Nucleus accumbens (tissue), 56 donors: ENCODE results near the gene PPA2.
"Not testable (repeated sequence)": the region's sequence is repeated elsewhere in the genome, so short reads cannot be mapped to it uniquely, and the experiment has no call there.

ENCODE experiments used
- DNase-seq, 56 donors: peaks; one replicate each; lab custom pipeline; 2025; lab: John Stamatoyannopoulos, UW

PPA2 gene

GRCh38 chr4:105473324-105474098 is at the start of gene PPA2:
TSS of gene PPA2 (minus strand) at chr4:105474062. CDS start at chr4:105474050, 12 bp downstream.
- DNase-seq: peak in 55 of 56 donors; percentile 46 to 88 (median 79)

DNA sequence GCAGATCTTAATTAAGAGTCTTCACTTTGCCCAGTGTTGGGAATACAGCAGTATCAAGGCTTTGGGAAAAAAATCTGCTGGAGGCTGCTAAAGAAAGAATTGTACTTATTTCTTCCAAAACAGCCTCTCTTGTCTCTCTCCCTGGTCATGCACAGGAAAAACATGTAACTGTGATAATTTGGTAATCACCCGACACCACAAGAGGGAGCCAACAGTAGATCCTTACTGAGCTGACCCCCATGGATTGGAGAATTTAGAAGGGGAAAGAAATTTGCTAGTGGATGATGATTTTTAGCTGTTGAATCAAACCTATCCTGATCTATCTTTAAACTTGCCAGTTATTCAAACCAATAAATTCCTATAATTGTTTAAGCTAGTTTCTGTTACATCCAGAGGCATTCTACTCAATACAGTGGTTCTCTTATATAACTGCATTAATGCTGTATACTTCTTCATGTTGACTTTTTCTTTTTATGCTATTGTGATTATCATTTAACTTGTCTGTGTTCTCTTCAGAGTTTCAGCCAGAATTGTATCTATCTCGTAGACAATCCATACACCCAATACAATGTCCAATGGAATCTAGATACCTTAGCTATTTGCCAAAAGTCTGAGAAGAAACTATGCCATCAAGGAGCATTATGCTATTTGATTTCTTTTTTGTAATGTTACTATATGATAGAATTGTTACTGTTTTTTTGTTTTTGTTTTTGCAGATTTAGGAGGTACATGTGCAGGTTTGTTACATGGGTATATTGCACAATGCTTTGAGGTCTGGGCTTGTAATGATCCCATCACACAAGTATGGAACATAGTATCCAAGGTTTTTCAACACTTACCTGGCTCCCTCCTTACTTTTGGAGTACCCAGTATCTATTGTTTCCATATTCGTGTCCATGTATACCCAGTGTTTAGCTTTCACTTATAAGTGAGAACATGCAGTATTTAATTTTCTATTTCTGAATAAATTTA is 47.2 kb upstream of the PPA2 start:
- DNase-seq: peak in 17 of 56 donors; percentile 0 to 59 (median 14)

DNA sequence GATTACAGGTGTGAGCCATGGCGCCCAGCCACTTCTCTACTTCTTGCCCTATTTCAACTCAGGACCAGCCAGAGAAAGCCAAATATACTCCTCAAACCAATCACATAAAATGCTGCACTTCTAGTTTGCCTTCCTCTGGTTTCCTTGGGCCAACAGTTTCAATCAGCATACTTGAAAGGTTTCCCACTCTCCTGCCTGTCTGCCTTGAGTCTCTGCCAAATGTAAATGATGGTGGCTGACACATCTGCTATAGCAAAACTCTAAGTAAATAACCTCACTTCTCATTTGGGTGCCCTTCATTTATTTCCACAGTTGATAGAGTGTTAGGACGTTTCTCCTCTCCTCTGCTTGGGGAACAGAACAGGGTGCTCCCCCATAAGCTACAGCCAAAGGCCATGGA is 36.4 kb upstream of the PPA2 start:
- DNase-seq: no peak

DNA sequence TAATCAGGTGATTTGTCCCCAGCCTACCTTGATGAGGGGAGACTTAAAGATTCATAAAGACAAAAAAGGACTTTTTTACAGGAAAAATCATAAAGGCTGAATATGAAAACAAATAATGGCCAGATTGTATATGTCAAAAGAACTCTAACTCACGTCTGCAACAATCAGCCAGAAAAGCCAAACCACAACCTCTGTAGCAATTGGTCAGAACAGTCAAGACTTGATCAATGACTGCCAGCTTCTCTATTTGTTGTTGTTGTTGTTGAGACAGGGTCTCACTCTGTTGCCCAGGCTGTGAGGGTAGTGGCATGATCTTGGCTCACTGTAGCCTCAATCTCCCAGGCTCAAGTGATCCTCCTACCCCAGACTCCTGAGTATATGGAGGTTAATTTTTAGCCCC is 35.9 kb upstream of the PPA2 start:
- DNase-seq: no peak

DNA sequence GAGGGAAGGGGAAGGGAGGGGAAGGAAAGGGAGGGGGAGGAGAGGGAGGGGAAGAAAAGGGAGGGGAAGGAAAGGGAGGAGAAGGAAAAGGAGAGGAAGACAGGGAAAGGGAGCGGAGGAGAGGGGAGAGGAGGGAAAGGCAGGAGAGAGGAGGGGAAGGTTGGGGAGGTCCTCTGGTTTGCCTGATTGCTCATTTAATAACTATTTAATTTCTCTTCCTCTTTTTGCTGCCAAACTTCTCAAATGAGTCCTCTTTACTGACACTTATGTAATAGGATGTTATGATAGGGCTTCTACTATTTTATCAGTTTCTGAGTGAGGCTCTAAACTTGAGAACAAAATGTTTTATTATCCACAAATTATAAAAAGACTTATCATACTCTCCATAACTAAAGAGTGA is 35.4 kb upstream of the PPA2 start:
- DNase-seq: no peak

GRCh38 chr4:105504744-105505143 is 30.9 kb upstream of the PPA2 start:
- DNase-seq: no peak

- DNase-seq: no peak
Observed at GRCh38 chr4:105503484-105503883, 29.6 kb upstream of the PPA2 start.

GRCh38 chr4:105496899-105497298 is 23.0 kb upstream of the PPA2 start:
- no peak for DNase-seq

- no peak for DNase-seq
Observed at GRCh38 chr4:105495667-105496066, 21.8 kb upstream of the PPA2 start.

DNA sequence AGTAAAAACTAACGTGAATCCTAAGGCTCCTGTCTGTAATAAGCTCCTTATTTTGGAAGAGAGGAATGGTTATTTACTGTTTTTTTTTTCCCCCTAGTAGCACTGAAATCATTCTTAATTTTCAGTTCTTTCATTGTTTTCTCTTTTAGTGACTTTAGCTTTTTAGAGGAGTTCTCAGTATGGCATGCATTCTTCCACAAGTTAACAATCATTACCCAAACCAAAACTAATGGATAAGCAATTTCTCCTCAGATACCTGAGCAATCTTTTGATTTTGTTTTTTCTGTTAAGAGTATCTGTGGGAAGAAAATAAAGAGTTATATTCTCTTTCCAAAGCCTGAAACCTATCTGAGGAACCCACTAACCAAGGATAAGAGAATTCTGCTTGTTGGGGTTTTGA is 16.7 kb upstream of the PPA2 start:
- DNase-seq: no peak

DNA sequence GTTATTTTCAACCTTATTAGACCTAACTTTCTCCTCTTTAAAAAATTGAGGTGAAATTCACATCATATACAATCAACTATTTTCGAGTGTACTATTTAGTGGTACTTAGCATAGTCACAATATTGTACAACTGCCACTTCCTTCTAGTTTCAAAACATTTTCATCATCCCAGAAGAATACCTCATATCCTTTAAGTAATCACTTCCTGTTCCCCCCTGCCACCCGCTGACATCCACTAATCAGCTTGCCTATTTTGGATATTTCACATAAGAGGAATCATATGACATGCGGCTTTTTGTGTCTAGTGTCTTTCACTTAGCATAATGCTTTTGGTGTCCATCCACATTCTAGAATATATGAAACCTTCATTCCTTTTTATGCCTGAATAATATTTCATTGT is 10.0 kb upstream of the PPA2 start:
- no peak for DNase-seq

DNA sequence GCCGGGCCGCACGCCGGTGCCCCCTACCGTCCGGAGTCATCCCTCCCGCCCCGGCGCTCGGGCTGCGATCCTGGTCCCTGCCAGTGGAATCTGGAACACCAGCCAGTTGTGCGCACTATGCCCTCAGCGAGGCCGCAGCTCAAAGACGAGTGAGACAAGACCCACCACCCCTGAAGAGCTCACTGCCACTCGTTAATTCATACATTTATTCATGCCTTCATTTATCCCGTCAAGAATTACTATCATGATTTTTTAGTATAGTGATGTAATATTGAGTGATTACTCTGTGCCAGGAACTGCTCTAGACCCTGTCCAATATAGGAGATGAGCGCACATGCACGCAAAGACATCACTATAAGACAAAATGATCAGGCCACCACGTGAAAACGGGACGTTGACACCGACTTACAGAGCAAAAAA is 247 bp upstream of the PPA2 start:
- peak in 19 of 56 donors; percentile 56 to 89 (median 76) for DNase-seq

DNA sequence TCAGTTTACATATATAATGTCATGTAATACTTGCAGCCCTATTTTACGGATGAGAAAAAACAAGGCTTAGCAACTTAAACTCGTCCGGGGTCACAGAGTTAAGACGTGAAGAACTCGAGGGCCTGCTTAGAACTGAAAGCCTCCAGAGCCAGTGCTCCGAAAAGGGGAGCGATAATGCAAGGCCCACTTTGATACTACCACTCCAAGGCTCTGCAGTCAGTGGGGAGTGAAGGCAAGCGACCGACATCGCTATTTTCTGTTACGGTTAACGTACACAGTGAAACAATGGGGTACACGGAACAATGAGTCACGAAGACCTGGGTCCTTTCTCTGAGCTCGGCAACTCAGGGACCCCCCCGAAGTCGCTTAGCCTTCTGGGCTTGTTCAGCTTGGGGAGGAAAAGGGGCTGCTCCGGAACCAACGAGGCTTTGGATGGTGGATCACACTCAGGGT is 965 bp downstream of the PPA2 start:
- DNase-seq: peak in 4 of 56 donors; percentile 27 to 78 (median 58)

- DNase-seq: peak in 46 of 56 donors; percentile 3 to 78 (median 30)
Observed at GRCh38 chr4:105471566-105472176, 2.2 kb downstream of the PPA2 start.

DNA sequence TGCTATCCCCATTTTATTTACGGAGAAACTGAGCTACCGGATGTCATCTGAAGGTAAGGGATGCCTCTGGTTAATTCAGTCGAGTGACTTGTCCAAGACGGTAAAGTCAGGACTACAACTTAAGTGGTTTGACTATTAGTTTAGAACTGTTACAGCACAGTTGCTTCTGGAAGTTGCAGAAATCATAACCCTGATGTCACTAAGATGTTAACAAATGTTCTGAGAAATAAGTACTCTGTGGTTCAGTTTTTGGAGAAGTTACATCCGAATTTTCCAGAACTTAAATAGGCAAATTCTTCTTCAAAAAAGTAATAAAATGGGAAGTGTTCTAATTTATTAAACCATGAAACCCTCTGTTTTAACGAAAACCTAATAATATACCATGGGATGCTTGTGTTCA is 3.1 kb downstream of the PPA2 start:
- DNase-seq: no peak

DNA sequence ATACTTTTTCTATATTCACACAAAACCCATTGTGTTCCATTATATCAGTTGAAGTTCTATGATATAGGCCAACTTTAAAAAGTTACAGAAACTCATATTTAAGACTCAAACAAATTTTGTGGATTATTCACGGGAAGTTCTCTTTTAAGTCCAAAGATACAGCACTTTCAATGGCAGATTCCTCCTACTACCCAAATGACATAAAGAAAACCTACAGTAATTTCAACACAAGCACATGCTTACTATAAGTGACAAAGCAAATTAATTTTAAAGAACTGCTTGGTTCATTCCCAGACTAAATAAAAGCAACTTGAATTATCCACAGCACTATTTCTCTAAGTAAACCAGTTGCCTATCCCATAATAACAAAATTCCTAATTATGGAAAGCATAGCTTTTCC is 4.1 kb downstream of the PPA2 start:
- no peak for DNase-seq

DNA sequence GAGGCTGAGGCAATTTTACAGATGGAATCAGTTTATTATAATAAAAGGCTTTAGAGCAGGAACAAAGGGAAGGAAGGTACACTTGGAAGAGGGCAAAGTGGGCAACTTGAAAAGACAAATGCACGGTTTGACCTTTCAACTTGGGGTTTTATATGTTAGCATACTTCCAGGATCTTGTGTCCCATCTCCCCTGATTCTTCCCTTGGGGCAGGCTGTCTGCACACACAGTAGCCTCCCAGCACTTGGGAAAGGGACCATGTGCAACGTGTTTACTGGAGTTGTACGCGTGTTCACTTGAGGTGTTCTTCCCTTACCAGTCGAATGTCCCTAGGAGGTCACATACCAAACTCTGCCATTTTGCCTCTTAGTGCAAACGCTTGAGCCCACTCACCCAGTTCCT is 7.3 kb downstream of the PPA2 start:
- DNase-seq: no peak

GRCh38 chr4:105464563-105464962 is 9.3 kb downstream of the PPA2 start:
- DNase-seq: not testable (repeated sequence)

GRCh38 chr4:105462576-105462975 is 11.3 kb downstream of the PPA2 start:
- no peak for DNase-seq

DNA sequence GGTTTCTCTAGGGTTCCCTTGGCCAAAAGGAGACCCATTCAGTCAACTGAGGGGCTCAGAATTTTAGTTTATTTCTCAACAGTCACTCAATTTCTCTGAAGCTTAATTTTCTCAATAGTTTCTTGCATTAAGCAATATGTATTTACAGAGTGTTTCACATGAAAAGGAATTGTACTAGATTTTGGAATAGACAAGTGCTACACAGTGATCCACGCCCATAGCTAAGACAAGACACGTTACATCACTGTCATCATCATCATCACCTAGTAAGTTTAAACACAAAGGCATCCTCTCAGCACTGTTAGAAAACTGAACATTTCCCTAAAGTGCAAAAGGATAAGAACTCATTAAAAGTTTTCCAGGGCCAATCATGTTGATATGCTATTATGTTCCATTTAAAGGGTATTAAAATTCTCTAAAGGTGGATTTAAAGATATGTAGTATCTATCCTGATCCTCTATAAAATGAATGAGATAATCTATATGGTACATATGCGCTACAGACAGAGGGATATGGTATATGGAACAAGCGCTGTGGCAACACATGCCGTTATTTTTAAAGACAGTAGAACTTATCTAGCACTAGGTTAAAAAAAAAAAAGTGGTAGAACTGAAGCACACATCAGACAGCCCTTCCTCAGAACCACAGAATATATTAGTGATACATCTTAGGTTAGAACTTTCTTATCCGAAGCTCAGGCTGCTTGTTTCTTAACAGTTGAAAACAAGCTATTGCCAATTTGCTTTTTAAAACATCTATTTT is 12.1 kb downstream of the PPA2 start:
- no peak for DNase-seq
